Inflammatory macrophage treated with lipopolysaccharide for 4 hours (primary cell): Measurements from ENCODE around the gene SLC22A23.

Source experiments
- DNase-seq: peaks from one replicate; pipeline ENCODE4 v3.0.0-alpha.2; 2020

The SLC22A23 gene

GRCh38 chr6:3329393-3330051, 127.3 kb downstream of the SLC22A23 start:
- DNase-seq = no peak

GRCh38 chr6:3328796-3329195, 128.1 kb downstream of the SLC22A23 start:
- no peak for DNase-seq

- no peak for DNase-seq
Observed at GRCh38 chr6:3328145-3328544, 128.7 kb downstream of the SLC22A23 start.

- DNase-seq = no peak
Observed at GRCh38 chr6:3327403-3327802, 129.4 kb downstream of the SLC22A23 start.

GRCh38 chr6:3326981-3327380, 129.9 kb downstream of the SLC22A23 start:
- DNase-seq = no peak

GRCh38 chr6:3326184-3326971, 130.5 kb downstream of the SLC22A23 start:
- DNase-seq = no peak

GRCh38 chr6:3325210-3325609, 131.6 kb downstream of the SLC22A23 start:
- no peak for DNase-seq

- peak; percentile 84 for DNase-seq
Observed at GRCh38 chr6:3324262-3324942, 132.4 kb downstream of the SLC22A23 start.

GRCh38 chr6:3323696-3324261, 133.1 kb downstream of the SLC22A23 start:
- no peak for DNase-seq

- DNase-seq = no peak
Observed at GRCh38 chr6:3323148-3323547, 133.7 kb downstream of the SLC22A23 start.

GRCh38 chr6:3322366-3322890, 134.4 kb downstream of the SLC22A23 start:
- DNase-seq = no peak

GRCh38 chr6:3321875-3322274, 135.0 kb downstream of the SLC22A23 start:
- DNase-seq = no peak

- DNase-seq = no peak
Observed at GRCh38 chr6:3321042-3321441, 135.8 kb downstream of the SLC22A23 start.

- no peak for DNase-seq
Observed at GRCh38 chr6:3320238-3320811, 136.5 kb downstream of the SLC22A23 start.

- no peak for DNase-seq
Observed at GRCh38 chr6:3319610-3320200, 137.1 kb downstream of the SLC22A23 start.

GRCh38 chr6:3318821-3319540, 137.9 kb downstream of the SLC22A23 start:
- DNase-seq = no peak

GRCh38 chr6:3318226-3318625, 138.6 kb downstream of the SLC22A23 start:
- no peak for DNase-seq

- no peak for DNase-seq
Observed at GRCh38 chr6:3317741-3318211, 139.1 kb downstream of the SLC22A23 start.

GRCh38 chr6:3316818-3317217, 140.0 kb downstream of the SLC22A23 start:
- no peak for DNase-seq

- no peak for DNase-seq
Observed at GRCh38 chr6:3316331-3316730, 140.5 kb downstream of the SLC22A23 start.

- DNase-seq = no peak
Observed at GRCh38 chr6:3315841-3316240, 141.0 kb downstream of the SLC22A23 start.
